Progenitor cell of endocrine pancreas (in vitro differentiated cells): ENCODE results near the gene SVEP1. TPM values are rescaled to one million over a fixed set of nuclear protein-coding genes. Genes with fewer than 3 reads are reported as not detected.

Experiments
- DNase-seq: peaks from one replicate; pipeline ENCODE4 v3.0.0; 2021; ENCODE audit warnings: low spot score; ENCODE audit not compliant: unreplicated experiment
- H3K27ac Mint-ChIP-seq: 2 replicates; pipeline ENCODE4 v1.8.0; 2021; ENCODE audit warnings: mild to moderate bottlenecking, moderate library complexity, mixed read lengths
- H3K27me3 Mint-ChIP-seq: 2 replicates; pipeline ENCODE4 v1.8.0; 2021; ENCODE audit warnings: mixed read lengths
- H3K36me3 Mint-ChIP-seq: 2 replicates; pipeline ENCODE4 v1.8.0; 2022; ENCODE audit warnings: mixed read lengths; ENCODE audit not compliant: insufficient read depth
- H3K4me1 Mint-ChIP-seq: 2 replicates; pipeline ENCODE4 v1.8.0; 2021; ENCODE audit warnings: low read depth, mixed read lengths
- H3K4me3 Mint-ChIP-seq: 2 replicates; pipeline ENCODE4 v1.8.0; 2021; ENCODE audit warnings: low read depth, mild to moderate bottlenecking, moderate library complexity, mixed read lengths
- H3K9me3 Mint-ChIP-seq: 2 replicates; pipeline ENCODE4 v1.8.0; 2021; ENCODE audit warnings: low read depth, mixed read lengths
- total RNA-seq: library from RNA; stranded (reverse); gene quantifications from 2 replicates; pipeline ENCODE4 v1.2.1, GENCODE V29; 2021
- TF ChIP-seq, protein P1 (sequence below): fragments of 200-600 bp; sonication (generic); IDR thresholded peaks from one replicate; pipeline ENCODE4 v1.5.0; 2021; ENCODE audit warnings: antibody characterized with exemption, mild to moderate bottlenecking; ENCODE audit not compliant: unreplicated experiment

The SVEP1 gene
- total RNA-seq, 1 donor from 2014 or later = 0.26 TPM

DNA sequence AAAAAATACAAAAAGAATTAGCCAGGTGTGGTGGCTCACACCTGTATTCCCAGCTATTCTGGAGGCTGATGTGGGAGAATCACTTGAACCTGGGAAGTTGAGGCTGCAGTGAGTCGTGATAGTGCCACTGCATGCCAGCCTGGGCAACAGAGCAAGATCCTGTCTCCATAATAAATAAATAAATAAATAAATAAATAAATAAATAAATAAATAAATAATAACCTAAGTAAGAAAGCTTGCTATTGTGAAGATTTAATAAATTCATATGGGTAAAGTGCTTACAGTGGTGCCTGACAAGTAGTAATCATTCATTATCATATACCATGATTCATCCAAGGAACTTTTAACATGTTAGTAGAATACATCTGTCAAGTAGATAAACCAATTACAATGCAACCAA lies 13.4 kb downstream of the SVEP1 start:
- no peak overlapping the region for H3K4me3 Mint-ChIP-seq
- no peaks in the 10 kb centered on the region for H3K9me3 Mint-ChIP-seq
- DNase-seq = no peak
- TF ChIP-seq, protein P1, sequence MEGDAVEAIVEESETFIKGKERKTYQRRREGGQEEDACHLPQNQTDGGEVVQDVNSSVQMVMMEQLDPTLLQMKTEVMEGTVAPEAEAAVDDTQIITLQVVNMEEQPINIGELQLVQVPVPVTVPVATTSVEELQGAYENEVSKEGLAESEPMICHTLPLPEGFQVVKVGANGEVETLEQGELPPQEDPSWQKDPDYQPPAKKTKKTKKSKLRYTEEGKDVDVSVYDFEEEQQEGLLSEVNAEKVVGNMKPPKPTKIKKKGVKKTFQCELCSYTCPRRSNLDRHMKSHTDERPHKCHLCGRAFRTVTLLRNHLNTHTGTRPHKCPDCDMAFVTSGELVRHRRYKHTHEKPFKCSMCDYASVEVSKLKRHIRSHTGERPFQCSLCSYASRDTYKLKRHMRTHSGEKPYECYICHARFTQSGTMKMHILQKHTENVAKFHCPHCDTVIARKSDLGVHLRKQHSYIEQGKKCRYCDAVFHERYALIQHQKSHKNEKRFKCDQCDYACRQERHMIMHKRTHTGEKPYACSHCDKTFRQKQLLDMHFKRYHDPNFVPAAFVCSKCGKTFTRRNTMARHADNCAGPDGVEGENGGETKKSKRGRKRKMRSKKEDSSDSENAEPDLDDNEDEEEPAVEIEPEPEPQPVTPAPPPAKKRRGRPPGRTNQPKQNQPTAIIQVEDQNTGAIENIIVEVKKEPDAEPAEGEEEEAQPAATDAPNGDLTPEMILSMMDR = no peak
- no peaks in the 10 kb centered on the region for H3K4me1 Mint-ChIP-seq
- H3K36me3 Mint-ChIP-seq = no peaks in the 10 kb centered on the region
- no peak overlapping the region for H3K27ac Mint-ChIP-seq
- peaks cover 16% of the 10 kb centered on the region for H3K27me3 Mint-ChIP-seq

DNA sequence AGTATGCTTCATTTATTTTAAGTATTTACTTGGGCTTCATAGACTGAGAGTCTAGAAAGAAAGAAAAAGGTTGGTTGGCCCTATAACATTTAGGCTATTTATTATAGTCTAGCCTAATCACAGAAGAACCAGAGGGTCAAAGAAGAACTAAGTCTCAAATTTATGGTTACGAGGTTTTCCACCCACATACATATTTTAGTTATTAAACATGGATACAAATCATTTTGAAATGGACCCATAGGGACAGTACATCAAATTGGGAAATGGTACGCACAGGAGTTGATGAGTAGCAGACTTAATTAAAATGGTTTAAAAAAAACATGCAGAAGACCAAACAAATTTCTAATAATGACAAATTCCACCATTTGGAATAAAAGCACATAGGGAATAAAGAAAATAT lies 17.7 kb downstream of the SVEP1 start:
- Mint-ChIP-seq H3K36me3 (no peaks in the 10 kb centered on the region), H3K27me3 (peaks cover 14% of the 10 kb centered on the region), H3K4me3 (no peak overlapping the region), H3K4me1 (no peaks in the 10 kb centered on the region), H3K27ac (no peak overlapping the region), H3K9me3 (no peaks in the 10 kb centered on the region)
- DNase-seq = no peak
- TF ChIP-seq, protein P1 = no peak

GRCh38 chr9:110559869-110560268 lies 19.7 kb downstream of the SVEP1 start:
- H3K4me1 Mint-ChIP-seq = peaks cover 15% of the 10 kb centered on the region
- no peak overlapping the region for H3K4me3 Mint-ChIP-seq
- H3K27me3 Mint-ChIP-seq = peaks cover 9% of the 10 kb centered on the region
- TF ChIP-seq, protein P1 = no peak
- H3K27ac Mint-ChIP-seq = no peak overlapping the region
- H3K36me3 Mint-ChIP-seq = no peaks in the 10 kb centered on the region
- H3K9me3 Mint-ChIP-seq = no peaks in the 10 kb centered on the region
- DNase-seq = no peak

DNA sequence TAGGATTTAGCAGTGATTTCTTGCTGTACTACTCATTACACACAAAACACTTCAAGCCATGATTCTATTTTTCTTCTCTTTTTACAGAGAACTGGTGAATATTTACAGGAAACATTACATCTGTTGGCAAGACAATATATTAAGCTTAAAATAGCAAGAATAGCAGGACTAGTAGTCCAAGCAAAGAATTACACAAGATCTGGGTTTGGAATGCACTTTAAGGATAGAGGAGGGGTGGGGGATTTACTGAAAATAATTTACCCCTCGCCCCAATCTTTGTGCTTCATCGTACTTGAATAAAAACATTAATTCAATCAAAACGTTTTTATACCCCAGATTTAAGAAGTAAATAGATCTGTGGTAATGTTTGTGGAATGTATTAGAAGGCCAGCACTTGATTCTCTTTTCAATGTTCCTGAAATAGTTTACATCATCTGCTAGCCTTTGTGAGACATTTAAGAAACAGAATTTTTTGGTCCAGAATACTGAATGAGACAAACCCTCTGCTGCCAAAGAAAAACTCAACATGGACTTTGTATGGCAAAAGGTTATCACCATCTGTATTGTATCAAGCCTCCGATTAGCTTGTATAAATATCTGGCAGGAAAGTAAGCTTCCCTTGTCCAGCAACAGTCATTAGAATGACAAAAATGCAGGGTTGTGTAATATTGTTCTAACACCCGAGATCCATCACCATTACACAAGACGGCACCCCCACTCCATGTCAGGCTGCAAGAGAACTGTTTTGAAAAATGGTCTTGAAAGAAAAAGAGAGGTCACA lies 23.8 kb downstream of the SVEP1 start:
- Mint-ChIP-seq H3K27me3 (peaks cover 15% of the 10 kb centered on the region), H3K27ac (peak overlapping the region; percentile 47), H3K36me3 (no peaks in the 10 kb centered on the region), H3K4me3 (no peak overlapping the region), H3K4me1 (peaks cover 15% of the 10 kb centered on the region), H3K9me3 (no peaks in the 10 kb centered on the region)
- TF ChIP-seq, protein P1 = no peak
- no peak for DNase-seq

GRCh38 chr9:110546411-110546871 lies 33.1 kb downstream of the SVEP1 start:
- no peak overlapping the region for H3K4me3 Mint-ChIP-seq
- H3K9me3 Mint-ChIP-seq = no peaks in the 10 kb centered on the region
- TF ChIP-seq, protein P1 = no peak
- H3K36me3 Mint-ChIP-seq = no peaks in the 10 kb centered on the region
- H3K27me3 Mint-ChIP-seq = peaks cover 7% of the 10 kb centered on the region
- H3K4me1 Mint-ChIP-seq = no peaks in the 10 kb centered on the region
- H3K27ac Mint-ChIP-seq = no peak overlapping the region
- no peak for DNase-seq
